ENCODE measurements around the gene GTF2A2. TPM values are rescaled to one million over a fixed set of nuclear protein-coding genes. Genes with fewer than 3 reads are reported as not detected.

The GTF2A2 gene
- total and polyA plus RNA-seq, 10 of the 15 experiments (the other 5 are each of a cell fraction or from before 2014, with no cell fraction given) = 89.2 to 565 (median 137) TPM

GRCh38 chr15:59686389-59686788, 29.1 kb upstream of the GTF2A2 start (continued):
- TF ChIP-seq GATAD2B (conservative IDR thresholded peaks at IDR 0.05; ENCODE audit: low read depth) (no peak), MTA3 (IDR thresholded peaks at IDR 0.05; ENCODE audit: borderline replicate concordance, low read length) (peak; percentile 41; the same call in 1 of the 2 replicates), HDGF (IDR thresholded peaks at IDR 0.05) (0 out of 2 replicates have a peak, but pooled peaks have one; percentile 49), POLR2AphosphoS5 (IDR thresholded peaks at IDR 0.05; ENCODE audit: low read length) (no peak), IKZF1 (conservative IDR thresholded peaks at IDR 0.05) (peak; percentile 53; the same call in 1 of the 2 replicates), ZNF217 (IDR thresholded peaks at IDR 0.05) (peak; percentile 66; the same call in 1 of the 2 replicates), TCF3 (IDR thresholded peaks at IDR 0.05; ENCODE audit: borderline replicate concordance, insufficient read depth, low read depth, low read length) (no peak), EGR1 (IDR thresholded peaks at IDR 0.05; ENCODE audit: borderline replicate concordance in 1 of 2, low read depth in 2 of 2, low read length in 2 of 2) (no peak), ZBED1 (IDR thresholded peaks at IDR 0.05; ENCODE audit: borderline replicate concordance) (no peak), SIX5 (IDR thresholded peaks at IDR 0.05; ENCODE audit: low read depth, low read length, severe bottlenecking) (no peak), BCL11A (IDR thresholded peaks at IDR 0.05; ENCODE audit: low read depth, low read length) (0 out of 2 replicates have a peak, but pooled peaks have one; percentile 30), BACH1 (IDR thresholded peaks at IDR 0.05; ENCODE audit: borderline replicate concordance) (0 out of 2 replicates have a peak, but pooled peaks have one; percentile 20), FOXK2 (IDR thresholded peaks at IDR 0.05) (no peak), ETV6 (conservative IDR thresholded peaks at IDR 0.05 in 1 of 2, IDR thresholded peaks at IDR 0.05 in 1 of 2; ENCODE audit: borderline replicate concordance in 1 of 2, low read depth in 1 of 2) (peak in 1 of 2 experiments; percentile 53; a peak in 1 of 4 replicates), BHLHE40 (IDR thresholded peaks at IDR 0.05; ENCODE audit: borderline replicate concordance in 1 of 2, low read depth in 2 of 2, low read length in 1 of 2) (0 out of 4 replicates have a peak, but pooled peaks of 1 of the 2 experiments have one; percentile 18), MLLT1 (IDR thresholded peaks at IDR 0.05) (no peak; the same call in 1 of the 2 replicates), CREB1 (IDR thresholded peaks at IDR 0.05; ENCODE audit: low read depth) (no peak), CHD4 (IDR thresholded peaks at IDR 0.05) (no peak), NBN (IDR thresholded peaks at IDR 0.05) (no peak)
- TF ChIP-seq, protein P1, sequence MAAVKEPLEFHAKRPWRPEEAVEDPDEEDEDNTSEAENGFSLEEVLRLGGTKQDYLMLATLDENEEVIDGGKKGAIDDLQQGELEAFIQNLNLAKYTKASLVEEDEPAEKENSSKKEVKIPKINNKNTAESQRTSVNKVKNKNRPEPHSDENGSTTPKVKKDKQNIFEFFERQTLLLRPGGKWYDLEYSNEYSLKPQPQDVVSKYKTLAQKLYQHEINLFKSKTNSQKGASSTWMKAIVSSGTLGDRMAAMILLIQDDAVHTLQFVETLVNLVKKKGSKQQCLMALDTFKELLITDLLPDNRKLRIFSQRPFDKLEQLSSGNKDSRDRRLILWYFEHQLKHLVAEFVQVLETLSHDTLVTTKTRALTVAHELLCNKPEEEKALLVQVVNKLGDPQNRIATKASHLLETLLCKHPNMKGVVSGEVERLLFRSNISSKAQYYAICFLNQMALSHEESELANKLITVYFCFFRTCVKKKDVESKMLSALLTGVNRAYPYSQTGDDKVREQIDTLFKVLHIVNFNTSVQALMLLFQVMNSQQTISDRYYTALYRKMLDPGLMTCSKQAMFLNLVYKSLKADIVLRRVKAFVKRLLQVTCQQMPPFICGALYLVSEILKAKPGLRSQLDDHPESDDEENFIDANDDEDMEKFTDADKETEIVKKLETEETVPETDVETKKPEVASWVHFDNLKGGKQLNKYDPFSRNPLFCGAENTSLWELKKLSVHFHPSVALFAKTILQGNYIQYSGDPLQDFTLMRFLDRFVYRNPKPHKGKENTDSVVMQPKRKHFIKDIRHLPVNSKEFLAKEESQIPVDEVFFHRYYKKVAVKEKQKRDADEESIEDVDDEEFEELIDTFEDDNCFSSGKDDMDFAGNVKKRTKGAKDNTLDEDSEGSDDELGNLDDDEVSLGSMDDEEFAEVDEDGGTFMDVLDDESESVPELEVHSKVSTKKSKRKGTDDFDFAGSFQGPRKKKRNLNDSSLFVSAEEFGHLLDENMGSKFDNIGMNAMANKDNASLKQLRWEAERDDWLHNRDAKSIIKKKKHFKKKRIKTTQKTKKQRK (IDR thresholded peaks at IDR 0.05; ENCODE audit: low read depth, low read length) = no peak
